ELR (cell line): ENCODE data around the gene KATNAL1.

Experiments used
- DNase-seq: peaks from one replicate; pipeline ENCODE4 v3.0.0-alpha.2; 2015; ENCODE audit warnings: low read depth

The KATNAL1 gene

GRCh38 chr13:30163441-30163840 lies 143.9 kb downstream of the KATNAL1 start:
- no peak for DNase-seq

- peak; percentile 96 for DNase-seq
Measured at GRCh38 chr13:30159446-30159839, 147.9 kb downstream of the KATNAL1 start.

- DNase-seq, result peak; percentile 82
Measured at GRCh38 chr13:30158774-30159445, 148.4 kb downstream of the KATNAL1 start.

- DNase-seq, result no peak
Measured at GRCh38 chr13:30157616-30157993, 149.7 kb downstream of the KATNAL1 start.

- no peak for DNase-seq
Measured at GRCh38 chr13:30156826-30157615, 150.3 kb downstream of the KATNAL1 start.

GRCh38 chr13:30156270-30156669 lies 151.1 kb downstream of the KATNAL1 start:
- peak; percentile 39 for DNase-seq

GRCh38 chr13:30154931-30155330 lies 152.4 kb downstream of the KATNAL1 start:
- DNase-seq, result no peak

GRCh38 chr13:30154531-30154930 lies 152.8 kb downstream of the KATNAL1 start:
- DNase-seq, result no peak

GRCh38 chr13:30153545-30154426 lies 153.6 kb downstream of the KATNAL1 start:
- DNase-seq, result peak; percentile 42
